Adipocyte (in vitro differentiated cells): ENCODE measurements around the gene WNT2.
A peak's percentile ranks its signal among the peaks of the same experiment; 100 is the strongest.

Experiments used
- DNase-seq: peaks from one replicate; pipeline ENCODE4 v3.0.0-alpha.2; 2015; ENCODE audit warnings: low read depth
- H3K27me3 ChIP-seq: replicated peaks from 2 replicates; pipeline ENCODE4 v1.7.0; 2013; ENCODE audit warnings: mild to moderate bottlenecking, low read length, moderate library complexity; ENCODE audit not compliant: control insufficient read depth, insufficient read depth
- H3K36me3 ChIP-seq: 2 replicates; pipeline ENCODE4 v1.7.0; 2013; ENCODE audit warnings: low read length, mild to moderate bottlenecking, moderate library complexity; ENCODE audit not compliant: control insufficient read depth, insufficient read depth, severe bottlenecking
- H3K4me1 ChIP-seq: 2 replicates; pipeline ENCODE4 v1.7.0; 2013; ENCODE audit warnings: mild to moderate bottlenecking, low read length, moderate library complexity; ENCODE audit not compliant: control insufficient read depth, insufficient read depth
- H3K4me3 ChIP-seq: 2 replicates; pipeline ENCODE4 v1.7.0; 2013; ENCODE audit warnings: mild to moderate bottlenecking, low read length, moderate library complexity
- H3K9ac ChIP-seq: 2 replicates; pipeline ENCODE4 v1.7.0; 2013; ENCODE audit warnings: mild to moderate bottlenecking, low read length, moderate library complexity
- H3K9me3 ChIP-seq: 2 replicates; pipeline ENCODE4 v1.7.0; 2013; ENCODE audit warnings: mild to moderate bottlenecking, low read length, moderate library complexity; ENCODE audit not compliant: control insufficient read depth

Gene WNT2

GRCh38 chr7:117322741-117323304, at the start of gene WNT2:
Gene WNT2 (minus strand): TSS chr7:117323058. CDS start chr7:117322989, 69 bp downstream.
- peaks cover 9% of the 10 kb centered on the region for H3K27me3 ChIP-seq
- peak within 1 kb of the TSS; percentile 39 for H3K9ac ChIP-seq
- no peaks in the 10 kb centered on the region for H3K36me3 ChIP-seq
- peaks cover 13% of the 10 kb centered on the region for H3K9me3 ChIP-seq
- peaks cover 16% of the 10 kb centered on the region for H3K4me1 ChIP-seq
- DNase-seq, result peak; percentile 51
- peak within 1 kb of the TSS; percentile 74 for H3K4me3 ChIP-seq

- Histone ChIP-seq H3K9ac (no peak overlapping the region), H3K9me3 (no peaks in the 10 kb centered on the region), H3K4me3 (no peak overlapping the region), H3K27me3 (no peaks in the 10 kb centered on the region), H3K36me3 (no peaks in the 10 kb centered on the region), H3K4me1 (no peaks in the 10 kb centered on the region)
- no peak for DNase-seq
Measured at GRCh38 chr7:117372073-117372472, 49.2 kb upstream of the WNT2 start.

- Histone ChIP-seq H3K4me3 (no peak overlapping the region), H3K27me3 (no peaks in the 10 kb centered on the region), H3K9ac (no peak overlapping the region), H3K36me3 (no peaks in the 10 kb centered on the region), H3K4me1 (no peaks in the 10 kb centered on the region), H3K9me3 (no peaks in the 10 kb centered on the region)
- DNase-seq, result no peak
Measured at GRCh38 chr7:117364339-117365080, 41.7 kb upstream of the WNT2 start.

GRCh38 chr7:117362294-117362888, 39.5 kb upstream of the WNT2 start:
- Histone ChIP-seq H3K4me1 (no peaks in the 10 kb centered on the region), H3K4me3 (no peak overlapping the region), H3K9me3 (no peaks in the 10 kb centered on the region), H3K9ac (no peak overlapping the region), H3K36me3 (no peaks in the 10 kb centered on the region), H3K27me3 (no peaks in the 10 kb centered on the region)
- no peak for DNase-seq

- no peak for DNase-seq
- no peaks in the 10 kb centered on the region for H3K36me3 ChIP-seq
- H3K27me3 ChIP-seq, result peaks cover 6% of the 10 kb centered on the region
- no peak overlapping the region for H3K9ac ChIP-seq
- no peak overlapping the region for H3K4me3 ChIP-seq
- no peaks in the 10 kb centered on the region for H3K4me1 ChIP-seq
- H3K9me3 ChIP-seq, result peaks cover 5% of the 10 kb centered on the region
Measured at GRCh38 chr7:117350027-117350426, 27.2 kb upstream of the WNT2 start.

GRCh38 chr7:117349570-117349969, 26.7 kb upstream of the WNT2 start:
- Histone ChIP-seq H3K4me1 (no peaks in the 10 kb centered on the region), H3K36me3 (no peaks in the 10 kb centered on the region), H3K27me3 (peaks cover 6% of the 10 kb centered on the region), H3K9me3 (peaks cover 5% of the 10 kb centered on the region), H3K9ac (no peak overlapping the region), H3K4me3 (no peak overlapping the region)
- DNase-seq, result no peak

- Histone ChIP-seq H3K4me3 (no peak overlapping the region), H3K27me3 (peaks cover 6% of the 10 kb centered on the region), H3K4me1 (no peaks in the 10 kb centered on the region), H3K36me3 (no peaks in the 10 kb centered on the region), H3K9me3 (peaks cover 5% of the 10 kb centered on the region), H3K9ac (no peak overlapping the region)
- DNase-seq, result no peak
Measured at GRCh38 chr7:117347962-117348672, 25.3 kb upstream of the WNT2 start.

- H3K9me3 ChIP-seq, result peaks cover 5% of the 10 kb centered on the region
- no peaks in the 10 kb centered on the region for H3K4me1 ChIP-seq
- H3K36me3 ChIP-seq, result no peaks in the 10 kb centered on the region
- H3K4me3 ChIP-seq, result no peak overlapping the region
- no peak overlapping the region for H3K9ac ChIP-seq
- peaks cover 6% of the 10 kb centered on the region for H3K27me3 ChIP-seq
- no peak for DNase-seq
Measured at GRCh38 chr7:117347480-117347879, 24.6 kb upstream of the WNT2 start.

GRCh38 chr7:117346161-117346560, 23.3 kb upstream of the WNT2 start:
- no peak overlapping the region for H3K4me3 ChIP-seq
- no peaks in the 10 kb centered on the region for H3K36me3 ChIP-seq
- H3K9me3 ChIP-seq, result peaks cover 5% of the 10 kb centered on the region
- H3K27me3 ChIP-seq, result peaks cover 6% of the 10 kb centered on the region
- DNase-seq, result no peak
- no peak overlapping the region for H3K9ac ChIP-seq
- no peaks in the 10 kb centered on the region for H3K4me1 ChIP-seq

- DNase-seq, result peak; percentile 22
- H3K4me3 ChIP-seq, result no peak overlapping the region
- H3K4me1 ChIP-seq, result no peaks in the 10 kb centered on the region
- no peak overlapping the region for H3K9ac ChIP-seq
- no peaks in the 10 kb centered on the region for H3K36me3 ChIP-seq
- H3K27me3 ChIP-seq, result no peaks in the 10 kb centered on the region
- H3K9me3 ChIP-seq, result no peaks in the 10 kb centered on the region
Measured at GRCh38 chr7:117338020-117338419, 15.2 kb upstream of the WNT2 start.

- Histone ChIP-seq H3K36me3 (no peaks in the 10 kb centered on the region), H3K4me1 (no peaks in the 10 kb centered on the region), H3K27me3 (no peaks in the 10 kb centered on the region), H3K9me3 (peaks cover 18% of the 10 kb centered on the region), H3K4me3 (no peak overlapping the region), H3K9ac (no peak overlapping the region)
- DNase-seq, result no peak
Measured at GRCh38 chr7:117333168-117333567, 10.3 kb upstream of the WNT2 start.
